Measurements from ENCODE around the gene ARHGEF5.
"Not testable (repeated sequence)": the region's sequence is repeated elsewhere in the genome, so short reads cannot be mapped to it uniquely, and the experiment has no call there.

ARHGEF5 gene

GRCh38 chr7:144348625-144349024 lies 6.6 kb upstream of the ARHGEF5 start:
- not testable (repeated sequence) for H3K4me3 ChIP-seq (ENCODE audit: low read length); H3K9me3 ChIP-seq (ENCODE audit: control insufficient read depth, low read depth, low read length); H3K27me3 ChIP-seq (ENCODE audit: control insufficient read depth, insufficient read depth, low read length); H3K9ac ChIP-seq (ENCODE audit: low read length); H3K27ac ChIP-seq (ENCODE audit: low read length); H3K4me1 ChIP-seq (ENCODE audit: control insufficient read depth, low read depth, low read length); H3K36me3 ChIP-seq (ENCODE audit: control insufficient read depth, low read depth, low read length)

- H3K36me3 ChIP-seq (ENCODE audit: control insufficient read depth, low read depth, low read length); H3K4me3 ChIP-seq (ENCODE audit: low read length); H3K27me3 ChIP-seq (ENCODE audit: control insufficient read depth, insufficient read depth, low read length); H3K9ac ChIP-seq (ENCODE audit: low read length); H3K27ac ChIP-seq (ENCODE audit: low read length); H3K4me1 ChIP-seq (ENCODE audit: control insufficient read depth, low read depth, low read length); H3K9me3 ChIP-seq (ENCODE audit: control insufficient read depth, low read depth, low read length): not testable (repeated sequence)
Observed at GRCh38 chr7:144351667-144352066, 3.5 kb upstream of the ARHGEF5 start.

GRCh38 chr7:144356185-144356584 lies 983 bp downstream of the ARHGEF5 start:
- H3K36me3 ChIP-seq (ENCODE audit: control insufficient read depth, low read depth, low read length); H3K27ac ChIP-seq (ENCODE audit: low read length); H3K4me3 ChIP-seq (ENCODE audit: low read length); H3K4me1 ChIP-seq (ENCODE audit: control insufficient read depth, low read depth, low read length); H3K9ac ChIP-seq (ENCODE audit: low read length); H3K9me3 ChIP-seq (ENCODE audit: control insufficient read depth, low read depth, low read length); H3K27me3 ChIP-seq (ENCODE audit: control insufficient read depth, insufficient read depth, low read length): not testable (repeated sequence)

GRCh38 chr7:144356860-144357259 lies 1.7 kb downstream of the ARHGEF5 start:
- not testable (repeated sequence) for H3K27me3 ChIP-seq (ENCODE audit: control insufficient read depth, insufficient read depth, low read length); H3K4me1 ChIP-seq (ENCODE audit: control insufficient read depth, low read depth, low read length); H3K4me3 ChIP-seq (ENCODE audit: low read length); H3K27ac ChIP-seq (ENCODE audit: low read length); H3K9ac ChIP-seq (ENCODE audit: low read length); H3K9me3 ChIP-seq (ENCODE audit: control insufficient read depth, low read depth, low read length); H3K36me3 ChIP-seq (ENCODE audit: control insufficient read depth, low read depth, low read length)

DNA sequence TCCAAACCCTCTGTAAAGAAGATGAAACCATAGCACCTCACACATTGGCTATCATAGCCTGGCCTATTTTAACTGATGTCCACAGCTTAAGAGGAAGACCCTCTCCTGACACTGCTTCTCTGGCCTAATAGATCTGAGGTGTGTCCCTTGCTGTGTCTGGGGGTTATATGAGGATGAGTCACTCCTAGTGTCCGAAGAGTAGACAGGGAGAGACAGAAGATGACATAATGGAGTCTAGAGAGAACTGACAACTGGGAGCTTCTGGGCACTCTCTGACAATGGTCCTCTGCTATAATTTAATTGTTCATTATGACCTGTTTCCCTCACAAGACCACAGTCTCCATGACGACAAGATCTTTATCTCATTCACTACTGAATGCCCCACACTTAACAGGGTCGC lies 6.9 kb downstream of the ARHGEF5 start:
- not testable (repeated sequence) for H3K27ac ChIP-seq (ENCODE audit: low read length); H3K4me3 ChIP-seq (ENCODE audit: low read length); H3K36me3 ChIP-seq (ENCODE audit: control insufficient read depth, low read depth, low read length); H3K9ac ChIP-seq (ENCODE audit: low read length); H3K4me1 ChIP-seq (ENCODE audit: control insufficient read depth, low read depth, low read length); H3K9me3 ChIP-seq (ENCODE audit: control insufficient read depth, low read depth, low read length); H3K27me3 ChIP-seq (ENCODE audit: control insufficient read depth, insufficient read depth, low read length)

- H3K4me1 ChIP-seq (ENCODE audit: control insufficient read depth, low read depth, low read length); H3K27me3 ChIP-seq (ENCODE audit: control insufficient read depth, insufficient read depth, low read length); H3K9ac ChIP-seq (ENCODE audit: low read length); H3K9me3 ChIP-seq (ENCODE audit: control insufficient read depth, low read depth, low read length); H3K27ac ChIP-seq (ENCODE audit: low read length); H3K36me3 ChIP-seq (ENCODE audit: control insufficient read depth, low read depth, low read length); H3K4me3 ChIP-seq (ENCODE audit: low read length): not testable (repeated sequence)
Observed at GRCh38 chr7:144365523-144365922, 10.3 kb downstream of the ARHGEF5 start.

DNA sequence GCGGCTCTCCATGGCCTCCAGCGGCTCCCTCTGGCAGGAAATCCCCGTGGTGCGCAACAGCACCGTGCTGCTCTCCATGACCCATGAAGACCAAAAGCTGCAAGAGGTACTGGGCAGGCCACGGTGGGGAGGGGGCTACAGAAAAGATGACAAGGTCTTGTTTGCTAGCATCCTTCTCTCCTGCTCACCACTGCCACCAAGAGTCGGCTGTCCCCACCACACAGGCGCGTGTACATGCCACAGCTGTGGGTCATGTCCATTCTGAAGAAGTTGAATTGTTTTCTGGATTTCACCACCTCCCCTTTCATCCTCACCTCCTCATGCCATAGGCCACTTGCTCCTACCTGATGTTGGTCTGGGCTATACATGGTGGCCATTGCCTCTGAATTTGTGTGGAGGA lies 12.0 kb downstream of the ARHGEF5 start:
- not testable (repeated sequence) for H3K4me1 ChIP-seq (ENCODE audit: control insufficient read depth, low read depth, low read length); H3K9me3 ChIP-seq (ENCODE audit: control insufficient read depth, low read depth, low read length); H3K27me3 ChIP-seq (ENCODE audit: control insufficient read depth, insufficient read depth, low read length); H3K36me3 ChIP-seq (ENCODE audit: control insufficient read depth, low read depth, low read length); H3K9ac ChIP-seq (ENCODE audit: low read length); H3K4me3 ChIP-seq (ENCODE audit: low read length); H3K27ac ChIP-seq (ENCODE audit: low read length)

GRCh38 chr7:144369221-144369620 lies 14.0 kb downstream of the ARHGEF5 start:
- H3K9me3 ChIP-seq (ENCODE audit: control insufficient read depth, low read depth, low read length); H3K4me1 ChIP-seq (ENCODE audit: control insufficient read depth, low read depth, low read length); H3K27ac ChIP-seq (ENCODE audit: low read length); H3K27me3 ChIP-seq (ENCODE audit: control insufficient read depth, insufficient read depth, low read length); H3K36me3 ChIP-seq (ENCODE audit: control insufficient read depth, low read depth, low read length); H3K9ac ChIP-seq (ENCODE audit: low read length); H3K4me3 ChIP-seq (ENCODE audit: low read length): not testable (repeated sequence)

DNA sequence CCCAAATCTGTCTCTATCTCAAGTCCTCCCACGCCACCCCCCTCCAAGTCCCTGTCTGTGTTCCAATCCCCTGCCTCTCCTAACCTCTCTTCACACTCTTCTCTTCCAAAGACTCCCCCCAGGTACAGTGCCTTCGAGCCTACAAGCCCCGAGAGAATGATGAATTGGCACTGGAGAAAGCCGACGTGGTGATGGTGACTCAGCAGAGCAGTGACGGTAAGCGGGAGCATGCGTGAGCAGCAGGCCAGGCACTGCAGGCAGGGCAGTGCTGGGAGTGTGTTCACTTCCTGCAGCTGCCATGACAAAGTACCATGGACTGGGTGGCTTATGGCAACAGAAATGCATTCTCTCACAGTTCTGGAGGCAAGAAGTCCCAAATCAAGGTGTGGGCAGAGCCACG lies 23.4 kb downstream of the ARHGEF5 start:
- Histone ChIP-seq H3K27me3 (ENCODE audit: control insufficient read depth, insufficient read depth, low read length) (no peaks in the 10 kb centered on the region), H3K27ac (ENCODE audit: low read length) (no peak overlapping the region), H3K4me3 (ENCODE audit: low read length) (no peak overlapping the region), H3K4me1 (ENCODE audit: control insufficient read depth, low read depth, low read length) (no peaks in the 10 kb centered on the region), H3K9ac (ENCODE audit: low read length) (no peak overlapping the region), H3K9me3 (ENCODE audit: control insufficient read depth, low read depth, low read length) (no peaks in the 10 kb centered on the region), H3K36me3 (ENCODE audit: control insufficient read depth, low read depth, low read length) (peaks cover 13% of the 10 kb centered on the region)

DNA sequence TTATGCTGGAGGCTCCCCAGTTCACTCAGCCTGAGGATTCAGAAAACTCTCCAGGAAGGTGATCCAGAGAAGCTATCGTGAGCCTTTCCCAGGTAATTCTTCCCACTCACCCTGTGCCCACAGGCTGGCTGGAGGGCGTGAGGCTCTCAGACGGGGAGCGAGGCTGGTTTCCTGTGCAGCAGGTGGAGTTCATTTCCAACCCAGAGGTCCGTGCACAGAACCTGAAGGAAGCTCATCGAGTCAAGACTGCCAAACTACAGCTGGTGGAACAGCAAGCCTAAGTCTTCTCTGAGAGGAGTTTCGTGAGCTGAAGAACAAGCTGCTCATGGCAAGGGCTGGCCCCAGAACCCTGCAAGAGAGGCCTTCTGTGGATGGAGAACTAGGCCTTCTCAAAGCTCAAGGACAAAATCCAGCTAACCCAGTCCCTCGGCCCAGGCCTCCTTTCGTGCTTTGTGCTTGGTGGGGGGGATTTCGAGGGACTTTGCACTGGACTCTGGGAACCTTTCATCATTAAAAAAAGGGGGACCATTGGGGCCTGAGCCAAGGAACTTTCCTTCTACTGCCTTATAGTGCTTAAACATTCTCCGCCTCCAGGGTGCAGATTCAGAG lies 24.7 kb downstream of the ARHGEF5 start:
- no peak overlapping the region for H3K9ac ChIP-seq (ENCODE audit: low read length)
- peaks cover 13% of the 10 kb centered on the region for H3K36me3 ChIP-seq (ENCODE audit: control insufficient read depth, low read depth, low read length)
- no peak overlapping the region for H3K27ac ChIP-seq (ENCODE audit: low read length)
- H3K9me3 ChIP-seq (ENCODE audit: control insufficient read depth, low read depth, low read length) = no peaks in the 10 kb centered on the region
- H3K4me1 ChIP-seq (ENCODE audit: control insufficient read depth, low read depth, low read length) = peaks cover 9% of the 10 kb centered on the region
- H3K4me3 ChIP-seq (ENCODE audit: low read length) = no peak overlapping the region
- H3K27me3 ChIP-seq (ENCODE audit: control insufficient read depth, insufficient read depth, low read length) = no peaks in the 10 kb centered on the region

DNA sequence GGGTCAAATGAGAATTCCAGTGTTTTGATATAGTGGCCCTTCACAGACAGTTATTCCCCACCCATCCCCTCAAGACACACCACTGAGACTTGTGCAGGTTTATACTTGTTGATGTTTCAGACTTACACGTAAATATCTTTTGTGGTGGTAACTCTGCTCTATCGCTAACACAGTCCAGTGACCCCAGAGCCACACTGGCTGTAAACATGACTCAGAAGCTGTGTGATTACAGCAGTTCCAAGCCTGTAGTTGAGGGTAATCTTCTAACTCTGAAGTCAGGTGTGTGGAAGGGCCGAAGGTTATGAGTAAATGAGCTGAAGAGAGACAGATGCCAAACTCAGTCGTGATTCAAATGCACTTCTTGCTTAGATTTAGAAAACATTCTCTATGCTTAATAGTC lies 28.9 kb downstream of the ARHGEF5 start:
- no peak overlapping the region for H3K27ac ChIP-seq (ENCODE audit: low read length)

GRCh38 chr7:144384555-144385245 lies 29.5 kb downstream of the ARHGEF5 start:
- no peaks in the 10 kb centered on the region for H3K36me3 ChIP-seq (ENCODE audit: control insufficient read depth, low read depth, low read length)

More for the DNA sequence above, 28.9 kb downstream of the ARHGEF5 start:
- no peaks in the 10 kb centered on the region for H3K27me3 ChIP-seq (ENCODE audit: control insufficient read depth, insufficient read depth, low read length)
- H3K36me3 ChIP-seq (ENCODE audit: control insufficient read depth, low read depth, low read length) = no peaks in the 10 kb centered on the region
- H3K9ac ChIP-seq (ENCODE audit: low read length) = peak overlapping the region; percentile 3
- H3K9me3 ChIP-seq (ENCODE audit: control insufficient read depth, low read depth, low read length) = no peaks in the 10 kb centered on the region
- peaks cover 17% of the 10 kb centered on the region for H3K4me1 ChIP-seq (ENCODE audit: control insufficient read depth, low read depth, low read length)
- no peak overlapping the region for H3K4me3 ChIP-seq (ENCODE audit: low read length)

More at GRCh38 chr7:144384555-144385245, 29.5 kb downstream of the ARHGEF5 start:
- H3K4me1 ChIP-seq (ENCODE audit: control insufficient read depth, low read depth, low read length) = peaks cover 17% of the 10 kb centered on the region
- H3K27me3 ChIP-seq (ENCODE audit: control insufficient read depth, insufficient read depth, low read length) = no peaks in the 10 kb centered on the region
- H3K9ac ChIP-seq (ENCODE audit: low read length) = peak overlapping the region; percentile 3
- H3K9me3 ChIP-seq (ENCODE audit: control insufficient read depth, low read depth, low read length) = no peaks in the 10 kb centered on the region
- H3K27ac ChIP-seq (ENCODE audit: low read length) = no peak overlapping the region
- H3K4me3 ChIP-seq (ENCODE audit: low read length) = no peak overlapping the region
